ENCODE results near the gene GAD1.

The GAD1 gene

DNA sequence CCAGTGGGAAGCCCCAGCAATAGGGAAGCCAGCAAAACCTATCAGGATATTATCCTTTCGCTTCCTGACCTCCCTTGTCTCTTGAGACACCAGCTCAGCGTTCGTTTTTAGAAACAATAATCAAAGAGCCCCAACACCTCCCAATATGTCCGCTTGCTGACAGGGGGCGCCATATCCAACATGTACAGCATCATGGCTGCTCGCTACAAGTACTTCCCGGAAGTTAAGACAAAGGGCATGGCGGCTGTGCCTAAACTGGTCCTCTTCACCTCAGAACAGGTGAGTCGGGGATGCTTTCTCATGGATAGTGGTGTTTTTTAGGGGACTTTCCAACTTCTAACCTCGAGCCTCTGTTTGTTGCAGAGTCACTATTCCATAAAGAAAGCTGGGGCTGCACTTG lies 28.7 kb downstream of the GAD1 start:
- no peak for DNase-seq (ENCODE audit: low read depth, low spot score)

DNA sequence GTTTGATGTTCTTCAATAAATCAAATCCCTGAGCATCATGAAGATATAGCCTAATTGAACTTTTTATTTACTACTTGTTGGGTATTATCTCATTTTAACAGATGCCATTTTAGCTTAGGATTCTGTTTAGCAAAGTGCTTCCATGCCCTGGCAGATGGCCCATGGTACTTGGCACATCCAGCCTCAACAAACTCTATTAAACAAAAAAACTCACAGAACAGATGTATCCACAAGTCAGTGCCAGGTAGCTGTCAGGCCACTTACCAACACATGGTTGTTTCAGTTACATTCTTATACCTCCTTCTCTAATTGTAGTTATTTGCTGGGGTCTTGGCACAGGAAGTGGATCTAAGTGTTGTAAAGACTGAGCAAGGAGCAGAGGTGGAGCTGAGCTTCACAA lies 29.6 kb downstream of the GAD1 start:
- no peak for DNase-seq (ENCODE audit: low read depth, low spot score)

DNA sequence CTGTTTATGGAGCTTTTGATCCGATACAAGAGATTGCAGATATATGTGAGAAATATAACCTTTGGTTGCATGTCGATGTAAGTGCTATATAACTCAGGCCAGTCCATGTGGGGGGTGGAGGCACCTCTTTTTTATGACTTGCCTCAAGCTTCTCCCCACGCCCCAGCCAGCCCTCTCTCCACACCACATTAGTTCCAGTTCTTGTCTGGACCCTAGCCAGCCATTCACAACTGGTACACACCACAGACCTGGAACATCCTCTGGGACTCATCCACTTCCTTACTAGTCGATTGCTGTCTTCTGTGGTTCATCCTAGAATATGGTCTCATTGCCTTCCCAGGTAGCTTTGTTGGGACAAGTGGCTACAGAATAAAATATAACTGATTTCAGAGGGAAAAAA lies 31.0 kb downstream of the GAD1 start:
- no peak for DNase-seq (ENCODE audit: low read depth, low spot score)

DNA sequence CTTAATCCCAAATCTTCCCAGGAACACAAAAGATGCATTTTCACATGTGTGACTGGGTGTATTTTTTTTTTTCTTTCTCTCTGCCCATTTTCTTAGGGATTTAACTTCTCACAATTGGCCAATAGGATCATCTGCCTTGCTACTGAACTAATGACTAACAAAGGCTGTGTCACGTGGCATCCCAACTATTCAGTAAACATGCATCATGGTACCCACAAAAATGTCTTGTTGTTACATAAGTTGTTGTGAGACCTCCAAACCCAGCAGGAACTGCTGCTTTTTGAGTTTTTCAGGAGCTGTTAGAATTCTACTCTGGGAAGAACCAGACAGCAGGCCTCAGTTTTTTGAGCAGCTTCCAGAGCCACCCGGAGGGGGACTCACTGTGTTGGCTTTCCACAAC lies 31.9 kb downstream of the GAD1 start:
- DNase-seq (ENCODE audit: low read depth, low spot score) = no peak

DNA sequence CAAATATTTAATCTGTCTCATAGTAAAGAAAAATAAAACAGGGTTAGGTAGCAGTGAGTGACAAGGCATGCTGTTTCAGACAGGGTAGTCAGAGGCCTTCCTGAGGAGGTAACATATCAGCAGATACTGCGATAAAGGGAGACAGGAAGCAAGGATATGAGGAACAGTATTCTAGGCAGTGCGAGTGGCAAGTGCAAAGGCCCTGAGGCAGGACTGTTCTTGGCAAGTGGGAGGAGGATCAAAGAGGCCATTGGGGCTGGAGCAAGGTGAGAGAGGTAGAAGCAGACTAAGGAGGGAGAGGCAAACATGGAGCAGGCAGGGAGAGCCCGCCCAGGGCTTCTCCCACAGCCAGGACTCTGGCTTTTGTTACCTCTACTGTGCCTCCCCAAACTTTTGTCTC lies 33.6 kb downstream of the GAD1 start:
- no peak for DNase-seq (ENCODE audit: low read depth, low spot score)

DNA sequence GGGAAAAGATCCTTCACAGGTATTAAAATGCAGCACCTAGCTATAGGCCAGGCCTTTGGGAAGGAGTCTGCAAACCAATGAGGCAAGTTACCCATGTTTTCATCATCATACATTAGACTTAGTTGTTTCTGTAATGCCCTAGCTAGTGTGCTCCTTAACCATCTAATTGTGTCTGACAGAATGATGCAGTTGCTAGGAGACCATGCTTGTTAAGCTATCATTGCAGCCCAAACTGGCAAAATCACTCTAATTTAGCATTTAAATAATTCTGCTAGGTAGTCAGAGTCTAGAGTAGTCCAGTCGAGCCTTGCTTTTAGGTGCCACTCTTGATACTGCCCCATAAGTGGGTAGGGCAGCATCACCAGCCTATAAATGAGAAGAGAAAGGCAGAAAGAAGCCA lies 34.9 kb downstream of the GAD1 start:
- no peak for DNase-seq (ENCODE audit: low read depth, low spot score)

DNA sequence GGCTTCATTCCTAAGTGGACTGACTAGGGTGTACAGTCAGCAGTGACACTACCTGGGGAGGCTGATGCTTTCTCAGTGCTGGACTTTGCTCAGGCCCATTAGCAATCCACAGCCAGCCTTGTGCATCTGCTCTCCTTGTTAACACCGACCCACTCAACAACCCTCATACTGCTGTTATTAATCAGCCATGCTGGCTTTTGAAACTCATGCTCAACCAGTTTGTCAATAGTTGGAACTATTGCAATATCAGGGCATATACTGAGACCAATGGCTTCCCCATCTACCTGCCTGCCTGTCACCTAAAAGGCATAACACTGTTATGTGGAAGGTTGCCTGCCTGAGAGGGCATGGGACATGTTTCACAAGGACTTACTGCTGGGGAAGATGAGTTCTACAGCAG lies 39.4 kb downstream of the GAD1 start:
- no peak for DNase-seq (ENCODE audit: low read depth, low spot score)

DNA sequence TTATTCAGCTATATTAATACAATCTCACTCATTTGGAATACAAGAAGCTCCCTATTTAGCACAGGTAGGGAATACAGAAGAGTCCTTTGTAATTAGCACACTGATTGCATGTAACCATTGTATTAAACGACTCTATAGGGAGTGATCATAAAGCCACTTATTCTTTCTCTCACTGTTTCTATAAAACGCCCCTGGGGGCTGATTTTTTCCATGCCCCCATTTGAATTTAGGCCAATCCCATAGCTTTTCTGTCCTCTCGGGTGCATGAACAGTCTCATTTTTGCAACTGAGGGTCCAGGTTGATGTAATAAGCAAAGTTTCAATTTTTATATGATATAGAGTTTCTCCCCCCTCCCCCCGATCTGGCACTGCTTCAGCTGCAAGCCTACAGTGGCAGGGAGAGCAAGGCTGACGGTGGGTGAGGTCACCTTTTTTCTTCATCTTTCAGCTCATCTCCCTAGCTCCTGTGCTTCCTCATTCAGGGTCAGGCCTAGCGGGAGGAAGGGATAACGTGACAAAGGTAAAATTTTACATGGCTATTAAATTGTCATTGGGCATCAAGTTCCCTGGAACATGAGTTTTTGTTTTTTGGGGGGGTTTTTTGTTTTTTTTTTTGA lies 45.7 kb downstream of the GAD1 start:
- DNase-seq (ENCODE audit: low read depth, low spot score) = no peak

DNA sequence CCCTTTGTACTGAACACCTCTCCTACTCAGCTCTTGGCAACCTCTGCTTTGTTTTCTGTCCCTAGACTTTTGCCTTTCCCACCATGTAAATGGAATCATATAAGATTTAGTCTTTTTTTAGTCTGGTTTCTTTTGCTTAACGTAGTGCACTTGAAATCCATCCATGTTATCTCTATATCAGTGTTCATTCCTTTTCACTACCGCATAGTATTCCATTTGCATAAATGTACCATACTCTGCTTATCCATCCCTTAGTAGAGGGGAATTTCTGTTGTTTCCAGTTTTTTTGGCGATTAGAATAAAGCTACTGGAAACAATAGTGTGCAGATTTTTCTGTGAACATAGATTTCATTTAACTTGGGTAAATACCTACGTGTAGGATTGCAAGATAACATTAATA lies 46.4 kb downstream of the GAD1 start:
- no peak for DNase-seq (ENCODE audit: low read depth, low spot score)

DNA sequence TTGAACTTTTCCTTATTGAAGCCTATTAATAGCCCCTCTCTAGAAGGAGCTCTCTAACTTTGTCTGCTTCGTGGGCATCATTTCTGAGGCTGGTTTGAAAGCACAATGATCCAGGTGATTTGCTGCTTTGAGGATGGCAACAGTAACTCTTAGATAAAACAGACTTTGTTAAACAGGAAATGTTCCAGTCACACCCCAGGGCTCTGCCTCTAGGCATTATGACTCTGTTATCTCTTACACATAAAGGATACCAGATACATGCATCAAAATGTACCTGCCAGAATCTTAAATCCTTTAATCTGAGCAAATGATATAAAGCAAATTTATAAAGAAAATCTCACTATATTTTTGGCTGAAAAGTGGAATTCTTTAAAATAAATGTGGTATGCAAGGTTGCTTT lies 52.3 kb downstream of the GAD1 start:
- no peak for DNase-seq (ENCODE audit: low read depth, low spot score)

DNA sequence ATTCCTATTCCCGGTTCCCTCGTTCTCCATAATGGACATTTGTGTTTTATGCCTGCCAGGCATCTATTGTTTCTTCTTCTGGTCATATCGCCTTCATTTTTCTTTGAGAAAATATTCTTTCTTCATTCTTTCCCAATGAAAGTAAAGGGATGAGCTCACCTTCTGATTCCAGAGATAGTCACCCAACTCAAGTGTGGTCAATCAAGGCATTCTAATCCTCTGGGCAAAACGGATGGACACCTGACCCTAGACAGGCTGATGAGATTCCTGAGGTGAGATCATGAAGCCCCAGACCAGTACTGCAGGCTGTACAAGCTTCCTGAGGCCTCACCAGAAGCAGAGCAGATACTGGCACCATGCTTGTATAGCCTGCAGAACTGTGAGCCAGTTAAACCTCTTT lies 52.8 kb downstream of the GAD1 start:
- DNase-seq (ENCODE audit: low read depth, low spot score) = no peak

DNA sequence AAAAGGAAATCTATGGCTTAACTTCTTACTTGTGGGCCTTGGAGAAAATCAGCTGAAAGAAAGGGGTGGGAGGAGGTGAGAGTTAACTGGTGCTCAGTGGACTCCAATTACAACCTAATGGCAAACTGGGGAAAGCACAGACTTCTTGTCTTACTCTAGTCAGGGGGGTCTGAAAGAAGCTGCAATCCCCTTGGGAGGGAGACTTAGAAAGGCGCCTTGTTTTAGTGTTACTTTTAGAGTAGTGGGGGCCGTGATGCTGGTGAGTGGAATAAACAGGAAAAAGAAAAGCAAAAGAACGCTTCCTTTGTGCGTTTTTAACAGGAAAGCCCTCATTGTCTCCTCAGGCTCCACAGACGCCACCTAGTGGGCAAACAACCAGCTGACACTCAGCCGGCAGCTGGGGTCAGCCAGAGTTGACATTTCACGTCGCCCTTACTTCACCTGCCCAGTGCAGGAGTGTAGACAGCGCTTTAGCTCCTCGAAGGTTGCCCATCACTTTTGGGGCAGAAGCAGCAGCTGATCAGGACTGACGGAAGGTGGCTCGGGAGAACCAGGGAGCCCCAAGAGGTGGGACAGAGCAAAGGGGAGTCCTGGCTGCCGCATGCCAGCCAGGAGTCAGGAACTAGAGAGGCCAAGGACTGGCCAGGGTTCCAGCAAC lies 56.5 kb downstream of the GAD1 start:
- DNase-seq (ENCODE audit: low read depth, low spot score) = peak; percentile 56

DNA sequence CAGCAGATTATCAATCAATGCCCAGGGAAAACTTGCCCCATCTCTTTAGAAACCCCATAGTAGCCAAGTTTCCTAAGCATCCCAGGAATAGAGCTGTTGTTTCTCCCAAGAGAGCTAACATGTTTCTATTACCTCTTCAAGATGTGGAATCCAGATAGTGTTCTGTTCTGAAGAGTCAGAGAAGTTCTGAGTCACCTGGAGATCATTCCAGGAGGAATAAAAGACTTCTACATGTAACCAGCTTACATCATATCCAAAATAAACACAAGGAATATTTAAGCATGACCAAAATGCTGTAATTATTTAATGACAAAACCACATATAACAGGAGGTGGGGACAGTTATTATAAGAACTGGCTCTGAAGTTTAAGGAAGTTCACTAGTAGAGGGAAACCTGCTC lies 61.4 kb downstream of the GAD1 start:
- no peak for DNase-seq (ENCODE audit: low read depth, low spot score)

DNA sequence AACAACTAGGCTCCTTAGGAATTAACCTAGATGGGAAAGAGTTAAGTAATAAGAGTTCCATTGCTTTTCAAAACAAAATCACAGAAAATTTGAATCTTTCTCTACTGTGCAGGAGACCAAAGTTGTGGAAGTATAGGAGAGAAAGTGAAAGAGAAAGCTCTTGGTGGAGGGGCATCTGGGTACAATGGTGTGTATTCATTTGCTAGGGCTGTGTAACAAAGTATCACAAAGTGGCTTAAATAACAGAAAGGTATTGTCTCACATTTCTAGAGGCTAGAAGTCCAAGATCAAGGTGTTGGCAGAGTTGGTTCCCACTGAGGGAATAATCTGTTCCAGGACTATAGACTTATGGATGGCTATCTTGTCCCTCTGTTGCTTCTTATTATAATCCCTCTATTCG lies 61.8 kb downstream of the GAD1 start:
- DNase-seq (ENCODE audit: low read depth, low spot score) = no peak

DNA sequence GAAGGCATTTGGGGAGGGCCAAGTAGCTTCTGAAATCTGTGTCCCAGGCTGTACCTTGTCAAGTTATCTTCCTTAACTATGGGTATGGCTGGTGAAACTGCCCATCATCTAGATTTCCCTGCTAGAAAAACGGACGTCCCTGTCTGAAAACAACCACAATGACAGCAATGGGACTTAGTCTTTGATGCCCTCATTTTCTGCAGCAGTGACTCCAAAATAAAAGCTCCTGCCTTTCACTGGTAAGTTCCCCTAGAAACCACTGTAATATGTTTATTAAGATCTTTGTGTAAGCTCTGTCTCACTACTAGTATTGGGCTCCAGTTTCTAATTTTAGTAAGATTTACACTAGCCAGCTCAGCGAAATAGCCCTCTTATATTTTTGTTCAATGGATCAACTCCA lies 65.2 kb downstream of the GAD1 start:
- no peak for DNase-seq (ENCODE audit: low read depth, low spot score)

DNA sequence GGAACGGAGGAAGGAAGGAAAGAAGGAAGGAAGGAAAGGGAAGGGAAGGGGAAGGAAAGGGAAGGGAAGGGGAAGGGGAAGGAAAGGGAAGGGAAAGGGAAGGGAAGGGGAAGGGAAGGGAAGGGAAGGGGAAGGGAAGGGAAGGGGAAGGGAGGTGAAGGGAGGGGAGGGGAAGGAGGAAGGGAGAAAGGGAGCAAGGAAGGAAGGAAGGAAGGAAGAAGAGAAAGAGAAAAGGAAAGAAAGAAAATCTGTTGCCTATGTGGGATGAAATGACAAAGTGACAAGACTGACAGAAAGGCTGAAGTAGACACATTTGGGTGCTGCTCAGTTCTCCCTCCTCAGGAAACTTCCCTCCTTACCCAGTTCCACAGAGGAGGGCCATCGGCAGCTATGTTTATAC lies 66.1 kb downstream of the GAD1 start:
- DNase-seq (ENCODE audit: low read depth, low spot score) = no peak

DNA sequence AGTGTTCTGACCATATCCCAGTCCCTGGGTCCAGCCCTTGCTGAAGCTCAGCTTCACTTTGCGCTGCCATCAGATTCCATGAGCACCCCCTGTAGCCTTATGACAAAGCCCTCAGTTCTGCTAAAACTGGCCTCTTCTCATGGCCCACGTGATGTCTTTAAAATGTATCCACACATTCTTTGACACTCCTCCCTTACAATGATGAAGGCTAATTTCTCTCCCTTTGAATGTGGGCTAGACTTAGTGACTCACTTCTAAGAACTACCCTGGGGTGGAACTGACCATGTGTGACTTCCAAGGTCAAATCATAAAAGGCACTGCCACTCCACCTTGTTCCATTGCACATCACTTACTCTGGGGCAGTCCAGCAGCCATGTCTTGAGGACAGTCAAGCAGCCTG lies 67.0 kb downstream of the GAD1 start:
- DNase-seq (ENCODE audit: low read depth, low spot score) = no peak

DNA sequence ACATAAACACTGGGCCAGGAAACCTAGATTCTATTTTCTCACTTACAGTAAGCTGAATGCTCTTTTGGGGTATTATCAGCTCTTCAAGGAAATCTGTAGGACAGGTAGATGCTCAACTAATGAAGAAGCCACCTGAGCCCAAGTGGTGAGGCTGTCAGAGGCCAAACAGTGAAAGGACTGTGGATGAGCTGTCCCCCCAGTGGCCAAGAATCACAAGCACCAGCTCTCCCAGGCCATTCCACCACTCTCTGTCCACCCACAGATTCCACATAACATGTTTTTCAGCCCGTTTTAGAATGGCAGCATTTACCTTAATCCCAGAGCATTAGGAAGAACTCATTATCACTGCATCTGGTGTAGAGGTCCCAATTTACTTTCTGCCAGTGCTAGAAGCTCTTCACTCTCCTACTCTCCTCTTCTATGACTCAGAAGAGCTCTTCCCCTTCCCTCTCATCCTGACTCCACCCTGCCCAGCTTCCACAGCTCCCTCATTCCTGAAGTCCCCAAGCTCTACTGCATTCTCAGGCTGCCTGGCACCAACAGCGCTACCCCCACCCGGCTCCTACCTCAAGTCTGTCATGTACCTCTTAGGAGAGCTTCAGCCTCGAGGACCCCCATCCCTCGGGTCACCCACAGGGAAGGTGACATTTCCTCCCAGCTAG lies 68.6 kb downstream of the GAD1 start:
- no peak for DNase-seq (ENCODE audit: low read depth, low spot score)

DNA sequence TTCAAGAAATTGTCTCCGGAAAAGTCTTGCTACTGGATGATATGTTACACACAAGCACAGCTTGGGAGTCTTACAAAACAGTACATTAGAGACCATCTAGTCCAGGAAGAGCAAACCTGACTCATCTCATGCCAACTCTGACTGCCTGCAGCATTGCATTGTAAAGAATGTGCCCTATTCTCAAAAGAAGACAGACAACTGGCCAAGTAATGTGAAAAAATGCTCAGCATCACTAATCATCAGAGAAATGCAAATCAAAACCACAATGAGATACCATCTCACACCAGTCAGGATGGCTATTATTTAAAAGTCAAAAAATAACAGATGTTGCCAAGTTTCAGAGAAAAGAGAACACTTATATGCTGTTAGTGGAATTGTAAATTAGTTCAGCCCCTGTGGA lies 69.7 kb downstream of the GAD1 start:
- DNase-seq (ENCODE audit: low read depth, low spot score) = no peak

DNA sequence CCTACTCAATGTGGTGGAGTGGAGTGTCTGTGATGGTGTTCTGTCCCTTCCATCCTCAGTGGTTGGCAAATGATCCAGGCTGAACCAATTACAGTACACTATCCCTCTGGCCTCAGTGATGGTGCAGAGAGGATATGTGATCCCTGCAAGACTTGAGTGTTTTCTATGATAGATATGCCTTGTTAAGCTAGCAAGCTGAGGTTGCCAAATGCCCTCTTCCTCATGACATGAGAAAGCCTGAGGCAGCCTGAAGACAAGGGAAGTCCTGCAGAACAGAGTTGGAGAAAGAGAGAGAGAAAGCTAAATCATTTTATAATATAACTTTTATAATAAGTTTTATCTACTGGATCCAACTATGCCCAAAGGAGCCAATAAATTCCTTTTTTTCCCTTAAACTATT lies 70.8 kb downstream of the GAD1 start:
- no peak for DNase-seq (ENCODE audit: low read depth, low spot score)

DNA sequence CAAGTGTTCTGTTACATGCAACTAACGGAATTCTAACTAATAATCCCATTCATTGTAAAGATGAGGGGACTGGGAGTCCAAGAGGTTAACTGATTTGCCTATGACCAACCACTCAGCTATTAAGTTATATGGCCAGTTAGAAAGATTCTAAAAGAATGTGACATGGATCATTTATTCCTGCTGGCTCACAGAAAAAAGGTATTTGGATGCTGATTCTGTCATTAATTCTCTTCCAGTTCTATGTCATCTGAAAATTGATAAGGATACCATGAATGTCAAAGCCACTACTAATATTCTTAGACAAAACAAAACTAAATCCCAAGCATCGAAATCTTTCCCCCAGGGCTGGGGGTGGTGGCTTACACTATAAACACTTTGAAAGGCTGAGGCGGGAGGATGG lies 71.2 kb downstream of the GAD1 start:
- no peak for DNase-seq (ENCODE audit: low read depth, low spot score)

DNA sequence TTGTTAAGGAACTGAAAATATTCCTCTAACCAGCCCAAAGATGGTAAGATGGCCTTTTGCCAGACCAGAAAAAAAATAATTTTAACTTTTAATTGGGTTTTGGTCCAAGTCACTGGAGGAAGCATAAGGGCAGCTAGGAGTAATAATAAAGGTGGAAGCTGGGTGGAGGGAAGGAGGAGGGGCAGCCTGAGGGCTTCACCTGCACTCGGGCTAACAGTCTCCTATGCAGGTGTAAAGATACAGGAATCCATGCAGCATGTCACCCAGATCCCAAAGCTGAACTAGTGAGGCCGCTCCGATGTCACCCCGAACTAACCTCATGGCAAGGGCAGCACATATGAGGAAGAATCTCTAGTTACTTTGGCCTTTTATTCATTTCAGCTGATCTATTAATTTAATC lies 75.2 kb downstream of the GAD1 start:
- no peak for DNase-seq (ENCODE audit: low read depth, low spot score)

DNA sequence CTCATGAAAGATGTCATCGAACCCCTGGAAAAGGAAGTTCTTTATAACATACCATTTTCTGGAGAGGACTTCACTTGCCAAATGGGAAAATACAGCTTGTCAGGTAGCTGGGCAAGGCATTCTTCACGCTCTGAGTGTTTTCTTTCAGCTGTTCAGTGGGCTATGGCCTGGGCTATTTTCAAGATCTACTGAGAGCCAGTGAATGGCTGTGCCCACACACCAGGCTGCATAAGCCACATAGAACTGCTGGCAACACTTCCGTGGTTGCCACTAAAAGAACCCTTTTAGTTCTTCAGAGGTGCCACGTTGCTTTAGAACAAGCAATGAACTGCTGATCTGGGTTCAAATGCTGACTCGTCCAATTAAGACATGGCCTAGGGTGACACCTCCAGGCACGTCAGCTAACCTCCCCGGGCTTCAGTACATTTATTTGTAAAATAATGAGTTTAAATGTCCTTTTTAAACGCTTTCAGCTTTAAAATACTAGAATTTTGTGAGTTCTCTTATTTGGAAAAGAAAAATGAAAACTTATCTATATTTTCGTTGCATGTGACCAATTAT lies 75.8 kb downstream of the GAD1 start:
- DNase-seq (ENCODE audit: low read depth, low spot score) = no peak

Measured in activated CD4-positive, CD25-positive, alpha-beta regulatory T cell treated with anti-CD3 and anti-CD28 coated beads, Interleukin-2, amount 50 U/mL, for 16 hours (primary cell).